Neural cell (in vitro differentiated cells): ENCODE data around the gene MAP4K4. TPM values are rescaled to one million over a fixed set of nuclear protein-coding genes. Genes with fewer than 3 reads are reported as not detected.

Source experiments
- H2AFZ ChIP-seq: fragments of 200-600, 300-800 bp; sonication (generic), shearing (Covaris generic); 2 replicates; pipeline ENCODE4 v1.6.0; 2014; ENCODE audit warnings: low read depth, mild to moderate bottlenecking, antibody characterized with exemption, low read length, moderate library complexity
- H3F3A ChIP-seq: fragments of 200-600 bp; shearing (Covaris generic); 2 replicates; pipeline ENCODE4 v1.6.1; 2016; ENCODE audit warnings: mild to moderate bottlenecking, moderate library complexity, mixed read lengths, antibody characterized with exemption, low read length; ENCODE audit not compliant: insufficient read depth, poor library complexity, severe bottlenecking
- H3K27ac ChIP-seq: fragments of 200-600, 300-800 bp; sonication (generic), shearing (Covaris generic); 2 replicates; pipeline ENCODE4 v1.5.1; 2014; ENCODE audit warnings: mild to moderate bottlenecking, low read length, moderate library complexity
- H3K27me3 ChIP-seq: fragments of 300-800, 200-600 bp; sonication (generic), shearing (Covaris generic); 2 replicates; pipeline ENCODE4 v1.6.0; 2014; ENCODE audit warnings: mild to moderate bottlenecking, low read depth, low read length, moderate library complexity; ENCODE audit not compliant: insufficient read depth
- H3K36me3 ChIP-seq: fragments of 300-800, 200-600 bp; sonication (generic), shearing (Covaris generic); 2 replicates; pipeline ENCODE4 v1.5.1; 2014; ENCODE audit warnings: mild to moderate bottlenecking, antibody characterized with exemption, low read length, moderate library complexity; ENCODE audit not compliant: insufficient read depth
- H3K4me2 ChIP-seq: fragments of 300-800, 200-600 bp; sonication (generic), shearing (Covaris generic); 2 replicates; pipeline ENCODE4 v1.6.0; 2014; ENCODE audit warnings: mild to moderate bottlenecking, low read length
- H3K4me3 ChIP-seq: fragments of 300-800, 200-600 bp; sonication (generic), shearing (Covaris generic); 2 replicates; pipeline ENCODE4 v1.5.1; 2014; ENCODE audit warnings: mild to moderate bottlenecking, low read length, moderate library complexity
- H3K79me2 ChIP-seq: fragments of 200-600 bp; shearing (Covaris generic); replicated peaks from 2 replicates; pipeline ENCODE4 v1.6.0; 2014; ENCODE audit warnings: mild to moderate bottlenecking, low read length, moderate library complexity; ENCODE audit not compliant: insufficient read depth
- H3K9ac ChIP-seq: fragments of 300-800, 200-600 bp; sonication (generic), shearing (Covaris generic); 2 replicates; pipeline ENCODE4 v1.6.1; 2016; ENCODE audit warnings: mild to moderate bottlenecking, low read length, mixed read lengths
- H3K9me2 ChIP-seq: fragments of 200-600 bp; shearing (Covaris generic); 2 replicates; pipeline ENCODE4 v1.6.1; 2016; ENCODE audit warnings: mild to moderate bottlenecking, low read length, mixed read lengths; ENCODE audit not compliant: insufficient read depth
- H3K9me3 ChIP-seq: fragments of 200-600, 300-800 bp; sonication (generic), shearing (Covaris generic); 2 replicates; pipeline ENCODE4 v1.6.1; 2016; ENCODE audit warnings: mild to moderate bottlenecking, mixed run types, low read length, moderate library complexity, mixed read lengths
- H4K20me1 ChIP-seq: fragments of 200-600 bp; shearing (Covaris generic); 2 replicates; pipeline ENCODE4 v1.6.1; 2016; ENCODE audit warnings: mild to moderate bottlenecking, mixed run types; ENCODE audit not compliant: insufficient read depth
- CTCF ChIP-seq: fragments of 450-650 bp; IDR thresholded peaks from 2 replicates; pipeline ENCODE4 v1.5.1; 2014; ENCODE audit warnings: antibody characterized with exemption, mild to moderate bottlenecking, moderate library complexity; ENCODE audit not compliant: poor library complexity, severe bottlenecking
- EP300 ChIP-seq: fragments of 450-650 bp; conservative IDR thresholded peaks from 2 replicates; pipeline ENCODE4 v1.6.1; 2014; ENCODE audit warnings: antibody characterized with exemption, mild to moderate bottlenecking, moderate library complexity; ENCODE audit not compliant: poor library complexity, severe bottlenecking
- EZH2 ChIP-seq: fragments of 200-600, 300-800 bp; shearing (Covaris generic), sonication (generic); IDR thresholded peaks from 2 replicates; pipeline ENCODE4 v1.6.1; 2014; ENCODE audit warnings: antibody characterized with exemption, low read length, borderline replicate concordance, mild to moderate bottlenecking; ENCODE audit not compliant: insufficient read depth, poor library complexity, severe bottlenecking
- MXI1 ChIP-seq: fragments of 450-650 bp; conservative IDR thresholded peaks from 2 replicates; pipeline ENCODE4 v1.6.1; 2014; ENCODE audit warnings: antibody characterized with exemption, mild to moderate bottlenecking; ENCODE audit not compliant: poor library complexity, severe bottlenecking
- POLR2AphosphoS5 ChIP-seq: IDR thresholded peaks from 2 replicates; pipeline ENCODE4 v1.6.1; 2012
- RAD21 ChIP-seq: fragments of 450-650 bp; conservative IDR thresholded peaks from 2 replicates; pipeline ENCODE4 v1.6.1; 2014; ENCODE audit warnings: antibody characterized with exemption, mild to moderate bottlenecking, moderate library complexity
- REST ChIP-seq: IDR thresholded peaks from 2 replicates; pipeline ENCODE4 v1.6.1; 2012; ENCODE audit warnings: borderline replicate concordance
- SMC3 ChIP-seq: fragments of 450-650 bp; conservative IDR thresholded peaks from 2 replicates; pipeline ENCODE4 v1.6.1; 2014; ENCODE audit warnings: antibody characterized with exemption, mild to moderate bottlenecking, moderate library complexity; ENCODE audit not compliant: poor library complexity
- TAF1 ChIP-seq: IDR thresholded peaks from 2 replicates; pipeline ENCODE4 v1.6.1; 2012; ENCODE audit warnings: low read depth
- polyA plus RNA-seq: library from polyadenylated mRNA; depleted of rRNA; stranded (reverse); fragments of >200 nt; gene quantifications from 2 replicates; pipeline ENCODE4 v1.2.3, GENCODE V29; 2014

The MAP4K4 gene
- polyA plus RNA-seq, 1 donor from 2014 or later, result 125 TPM

GRCh38 chr2:101706121-101706818, 8.8 kb downstream of the MAP4K4 start:
- Histone ChIP-seq H3K27me3 (no peaks in the 10 kb centered on the region), H3K4me2 (no peak overlapping the region), H3K9me3 (no peaks in the 10 kb centered on the region), H3K36me3 (peaks cover 8% of the 10 kb centered on the region), H3K9ac (no peak overlapping the region), H3F3A (peaks cover 8% of the 10 kb centered on the region), H2AFZ (no peak overlapping the region), H3K27ac (no peak overlapping the region), H3K79me2 (peaks cover 84% of the 10 kb centered on the region), H3K9me2 (no peaks in the 10 kb centered on the region), H3K4me3 (no peak overlapping the region), H4K20me1 (peaks cover 43% of the 10 kb centered on the region)
- TF ChIP-seq RAD21 (no peak), MXI1 (no peak), CTCF (no peak), EZH2 (no peak), EP300 (no peak)

GRCh38 chr2:101706819-101707177, 9.3 kb downstream of the MAP4K4 start:
- Histone ChIP-seq H3K9ac (no peak overlapping the region), H2AFZ (no peak overlapping the region), H3K36me3 (peaks cover 8% of the 10 kb centered on the region), H3K4me3 (no peak overlapping the region), H4K20me1 (peaks cover 43% of the 10 kb centered on the region), H3K27me3 (no peaks in the 10 kb centered on the region), H3K9me3 (no peaks in the 10 kb centered on the region), H3K9me2 (no peaks in the 10 kb centered on the region), H3K27ac (no peak overlapping the region), H3K4me2 (no peak overlapping the region), H3K79me2 (peaks cover 83% of the 10 kb centered on the region), H3F3A (peaks cover 8% of the 10 kb centered on the region)
- no peak for TF ChIP-seq EZH2
- no peak for TF ChIP-seq TAF1
- no peak for TF ChIP-seq RAD21

GRCh38 chr2:101710036-101710435, 12.5 kb downstream of the MAP4K4 start:
- Histone ChIP-seq H3K4me2 (no peak overlapping the region), H4K20me1 (peaks cover 31% of the 10 kb centered on the region), H3K9ac (no peak overlapping the region), H3F3A (peaks cover 8% of the 10 kb centered on the region), H3K9me2 (no peaks in the 10 kb centered on the region), H3K36me3 (no peaks in the 10 kb centered on the region), H3K9me3 (no peaks in the 10 kb centered on the region), H3K27me3 (no peaks in the 10 kb centered on the region), H3K27ac (peak overlapping the region; percentile 36), H3K79me2 (peaks cover 81% of the 10 kb centered on the region), H2AFZ (no peak overlapping the region), H3K4me3 (peak overlapping the region; percentile 41)
- no peak for TF ChIP-seq EP300
- TF ChIP-seq TAF1, result no peak
- no peak for TF ChIP-seq REST
- TF ChIP-seq MXI1, result no peak
- no peak for TF ChIP-seq EZH2
- no peak for TF ChIP-seq CTCF
- TF ChIP-seq RAD21, result no peak
- no peak for TF ChIP-seq SMC3
- TF ChIP-seq POLR2AphosphoS5, result no peak
